ENCODE measurements around the gene MTUS2. TPM values are rescaled to one million over a fixed set of nuclear protein-coding genes. Genes with fewer than 3 reads are reported as not detected.

MTUS2 gene
- total RNA-seq, 1 experiment from 2014 or later: 0.24 TPM

DNA sequence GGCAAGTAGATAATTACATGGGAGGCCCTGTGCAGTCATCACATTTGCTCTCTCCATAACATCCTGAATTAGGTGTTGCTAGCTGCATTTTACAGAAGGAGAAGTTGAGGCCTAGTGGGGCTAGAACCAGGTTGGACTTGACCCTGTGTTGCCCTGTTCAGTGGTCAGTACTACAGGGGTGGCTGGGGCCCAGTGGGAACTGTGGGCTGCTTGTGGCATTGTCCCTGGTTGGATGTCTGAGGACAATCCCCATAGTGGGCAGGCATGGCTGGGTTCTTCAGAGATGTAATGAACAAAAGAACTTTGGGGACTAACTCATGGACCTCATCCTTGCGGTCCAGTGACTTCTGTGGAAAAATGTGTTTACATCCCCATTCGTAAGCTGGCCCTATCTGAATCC is 38.9 kb downstream of the MTUS2 start:
- DNase-seq (ENCODE audit: low read depth): no peak

DNA sequence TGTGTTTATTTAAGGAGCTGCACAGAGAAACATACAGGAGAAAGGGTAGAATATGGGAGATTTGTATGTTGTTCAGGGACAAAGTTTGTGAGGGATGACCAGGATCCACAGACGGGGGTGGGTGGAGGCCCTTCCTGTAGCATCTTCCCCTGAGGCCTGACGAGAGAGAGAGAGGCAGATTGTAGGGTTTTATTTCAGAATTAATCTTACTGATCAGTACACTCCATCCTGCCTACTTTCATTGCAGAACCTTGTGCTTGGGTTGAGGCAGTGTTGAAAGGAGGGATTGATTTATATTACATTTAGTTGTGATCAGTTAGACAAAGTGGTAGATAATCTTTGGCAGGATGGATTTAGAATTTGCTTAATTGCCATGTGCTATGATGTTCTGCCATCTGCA is 39.6 kb downstream of the MTUS2 start:
- no peak for DNase-seq (ENCODE audit: low read depth)

DNA sequence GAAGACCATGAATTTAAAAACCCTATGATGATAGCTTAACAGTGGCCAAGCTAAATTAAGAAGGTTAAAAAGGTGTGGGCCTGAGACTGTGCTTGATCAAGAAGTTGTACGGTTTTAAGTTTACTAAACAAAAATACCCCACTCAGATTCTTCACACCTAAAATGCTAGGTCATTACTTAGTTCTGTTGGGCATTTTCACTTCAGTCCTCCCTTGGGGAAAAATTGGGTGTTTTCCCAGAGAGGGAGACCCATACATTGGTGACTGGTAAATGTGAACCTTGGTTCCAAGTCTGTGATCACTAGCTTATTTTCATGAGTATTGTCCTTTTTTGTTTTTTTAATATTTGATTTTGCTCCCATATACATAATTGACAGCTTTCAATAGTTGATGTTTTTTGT is 44.4 kb downstream of the MTUS2 start:
- no peak for DNase-seq (ENCODE audit: low read depth)

DNA sequence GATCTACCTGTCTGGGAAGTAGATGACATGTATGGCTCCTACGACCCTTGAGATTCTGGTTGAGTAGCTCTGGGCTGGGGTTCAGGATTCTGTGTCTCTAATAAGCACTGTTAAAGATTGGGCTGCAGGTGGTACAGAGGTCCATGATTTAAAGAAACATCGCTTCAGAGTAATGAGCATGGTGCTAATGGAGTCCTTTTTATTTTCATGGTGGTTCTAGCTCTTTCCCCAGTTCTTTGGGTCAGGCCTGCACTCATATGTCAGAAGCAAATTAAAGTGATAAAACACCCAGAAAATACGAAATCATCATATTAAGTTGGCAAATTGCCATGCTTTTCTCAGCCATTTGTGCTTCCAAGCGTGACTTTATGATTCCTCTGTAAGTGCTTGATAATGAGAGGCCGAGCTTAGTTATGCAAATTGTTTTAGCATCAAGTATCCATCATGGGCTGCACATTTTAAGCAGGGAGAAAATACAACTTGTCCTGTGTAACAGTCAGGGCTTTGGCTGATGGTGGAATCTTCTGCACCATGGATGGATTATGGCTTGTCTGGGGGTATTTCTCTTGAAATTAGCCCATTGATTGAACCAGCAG is 45.1 kb downstream of the MTUS2 start:
- DNase-seq (ENCODE audit: low read depth): no peak

DNA sequence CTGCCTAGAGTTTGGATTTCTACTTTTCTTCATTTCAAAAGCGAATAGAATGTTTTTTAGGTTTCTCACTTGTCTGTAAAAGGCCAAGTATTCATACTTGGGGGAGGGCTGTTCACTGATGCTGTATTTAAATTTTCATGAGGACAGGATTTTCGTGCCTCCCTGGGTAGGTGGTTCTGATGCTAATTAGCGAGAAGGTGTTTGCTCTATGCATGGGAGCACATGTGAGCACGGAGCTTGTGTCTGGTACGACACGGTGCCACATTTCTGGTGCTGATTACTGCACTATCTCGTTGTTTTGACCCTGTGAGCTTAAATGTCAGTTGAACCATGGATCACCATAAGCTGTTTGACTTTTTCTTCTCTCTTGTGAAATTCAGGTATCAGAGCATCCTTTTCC is 45.8 kb downstream of the MTUS2 start:
- no peak for DNase-seq (ENCODE audit: low read depth)

DNA sequence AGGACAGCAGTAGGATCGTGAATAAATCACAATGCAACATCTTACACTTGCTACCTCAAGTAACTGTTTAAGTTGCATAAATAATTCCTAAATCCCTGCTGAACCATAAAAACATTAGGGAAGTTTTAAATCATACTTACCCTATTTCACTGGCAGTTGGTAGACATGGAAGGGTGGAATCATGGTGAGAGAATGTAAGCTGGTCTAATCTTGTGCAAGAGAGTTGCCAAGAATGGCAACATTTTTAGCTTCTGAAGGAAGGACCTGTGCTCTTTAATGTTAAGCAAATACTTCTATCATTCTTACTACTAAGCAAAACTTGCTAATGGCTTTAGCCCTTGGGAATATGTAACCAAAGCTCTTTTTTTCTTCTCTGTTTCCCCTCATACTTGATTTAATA is 46.8 kb downstream of the MTUS2 start:
- no peak for DNase-seq (ENCODE audit: low read depth)

DNA sequence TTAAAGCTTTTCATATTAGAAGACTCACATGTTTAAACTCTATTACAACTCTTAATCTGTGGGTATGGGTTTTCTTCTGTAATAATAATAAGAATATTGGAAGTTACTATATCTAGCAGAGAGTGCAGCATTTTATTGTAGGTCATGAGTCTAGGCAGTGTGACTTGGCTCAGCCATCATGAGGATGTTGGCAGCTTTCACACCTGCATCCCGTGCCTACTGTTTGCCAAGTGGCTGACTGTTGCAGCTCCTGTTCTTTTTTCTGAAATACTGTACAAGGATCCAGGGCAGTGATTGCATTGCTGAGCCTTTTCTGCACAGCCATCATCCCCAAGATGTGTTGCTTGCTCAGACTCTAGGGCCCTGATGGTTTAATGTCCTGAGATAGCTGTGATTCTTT is 47.4 kb downstream of the MTUS2 start:
- no peak for DNase-seq (ENCODE audit: low read depth)

DNA sequence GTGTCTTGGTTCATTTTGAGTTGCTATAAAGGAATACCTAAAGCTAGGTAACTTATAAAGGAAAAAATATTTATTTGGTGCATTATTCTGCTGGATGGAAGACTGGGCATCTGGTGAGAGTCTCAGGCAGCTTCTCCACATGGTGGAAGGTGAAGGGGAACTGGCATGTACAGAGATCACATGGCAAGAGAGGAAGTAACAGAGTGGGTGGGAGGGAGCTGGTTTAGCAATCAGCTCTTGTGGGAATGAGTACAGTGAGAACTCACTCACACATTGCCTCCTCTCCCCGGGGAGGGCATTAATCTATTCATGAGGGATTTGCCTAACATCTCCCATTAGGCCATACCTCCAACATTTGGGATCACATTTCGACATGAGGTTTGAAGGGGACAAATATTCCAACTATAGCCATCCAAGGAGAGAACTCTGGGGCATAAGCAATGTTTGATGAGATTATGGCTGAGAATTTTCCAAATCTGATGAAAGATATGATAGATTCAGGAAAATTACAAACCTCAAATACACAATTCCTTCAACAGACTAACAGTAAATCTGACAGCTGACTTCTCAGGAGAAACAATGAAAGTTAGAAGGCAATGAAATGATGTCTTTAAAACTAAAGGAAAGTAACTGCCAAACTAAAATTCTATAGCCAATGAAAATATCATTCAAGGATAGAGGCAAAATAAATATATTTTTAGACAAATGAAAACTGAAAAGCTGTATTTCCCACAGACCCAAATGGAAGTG is 52.5 kb downstream of the MTUS2 start:
- no peak for DNase-seq (ENCODE audit: low read depth)

DNA sequence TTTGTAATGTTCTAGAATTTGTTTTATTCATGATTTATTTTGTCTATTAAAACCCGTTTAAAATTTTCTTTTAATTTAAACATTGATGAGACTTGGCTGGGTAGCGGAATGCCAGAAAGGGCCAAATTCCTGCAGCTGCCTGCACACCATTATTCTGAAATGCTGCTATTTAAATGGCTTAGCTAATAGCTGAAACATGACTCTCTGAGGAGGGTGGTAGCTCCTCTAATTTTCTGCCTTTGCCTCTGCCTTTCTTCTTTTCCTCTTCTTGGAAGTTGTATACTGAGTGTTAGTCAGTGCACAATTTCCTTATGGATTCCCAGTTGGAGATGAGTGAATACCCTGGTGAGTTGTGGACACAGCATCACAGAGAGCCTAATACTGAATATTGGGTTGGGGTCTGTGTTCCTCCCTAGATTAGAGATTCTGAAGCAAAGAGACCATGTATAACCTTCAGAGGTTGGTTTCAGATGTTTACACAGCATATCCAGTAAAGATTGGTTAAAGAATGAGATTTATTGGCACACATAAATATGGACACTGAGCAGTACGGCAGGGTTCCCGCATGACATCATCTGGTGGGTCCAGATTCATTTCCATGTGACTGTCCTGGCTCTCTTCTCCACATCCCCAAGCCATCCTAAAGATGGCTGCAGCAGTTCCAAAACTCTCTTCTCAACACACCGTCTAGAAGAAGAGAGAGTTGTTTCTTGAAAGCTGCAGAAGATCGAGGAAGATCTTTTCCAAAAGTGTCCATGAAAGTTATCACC is 55.9 kb downstream of the MTUS2 start:
- no peak for DNase-seq (ENCODE audit: low read depth)

DNA sequence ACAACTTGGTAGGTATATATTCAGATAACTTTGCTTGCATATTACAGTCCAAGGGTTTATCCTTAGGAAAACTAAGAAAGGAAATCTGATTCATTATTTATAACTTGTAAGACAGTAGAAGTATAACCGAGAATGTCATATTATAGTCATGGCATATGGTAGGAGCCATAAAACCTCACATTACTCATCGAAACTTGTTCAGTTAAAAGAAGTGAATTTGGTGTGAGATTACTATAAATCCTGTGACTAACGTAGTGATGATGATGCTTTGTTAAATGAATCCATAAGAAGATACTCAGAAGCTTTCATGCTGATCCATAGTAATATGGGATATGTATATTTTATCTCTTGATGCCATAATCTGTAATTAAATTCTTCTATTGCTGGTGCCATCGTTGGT is 57.3 kb downstream of the MTUS2 start:
- DNase-seq (ENCODE audit: low read depth): no peak

DNA sequence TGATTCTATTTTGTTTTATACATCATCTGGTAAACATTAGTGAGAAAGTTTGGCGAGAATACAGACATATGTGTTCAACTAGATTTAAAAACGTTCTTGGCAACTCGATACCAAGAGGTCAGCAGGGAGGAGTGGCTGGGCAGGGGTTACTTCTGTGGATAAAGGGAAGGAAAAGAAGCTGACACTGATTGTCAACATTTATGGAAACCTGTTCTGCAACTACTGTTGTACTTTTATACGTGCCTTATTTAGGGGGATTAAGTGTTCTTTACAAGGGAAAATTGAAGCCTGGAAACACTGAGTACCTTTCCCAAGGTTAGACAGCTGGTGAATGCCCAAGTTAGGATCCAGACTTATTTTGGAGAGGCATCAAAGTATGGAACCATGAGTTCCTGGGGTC is 65.0 kb downstream of the MTUS2 start:
- DNase-seq (ENCODE audit: low read depth): no peak

DNA sequence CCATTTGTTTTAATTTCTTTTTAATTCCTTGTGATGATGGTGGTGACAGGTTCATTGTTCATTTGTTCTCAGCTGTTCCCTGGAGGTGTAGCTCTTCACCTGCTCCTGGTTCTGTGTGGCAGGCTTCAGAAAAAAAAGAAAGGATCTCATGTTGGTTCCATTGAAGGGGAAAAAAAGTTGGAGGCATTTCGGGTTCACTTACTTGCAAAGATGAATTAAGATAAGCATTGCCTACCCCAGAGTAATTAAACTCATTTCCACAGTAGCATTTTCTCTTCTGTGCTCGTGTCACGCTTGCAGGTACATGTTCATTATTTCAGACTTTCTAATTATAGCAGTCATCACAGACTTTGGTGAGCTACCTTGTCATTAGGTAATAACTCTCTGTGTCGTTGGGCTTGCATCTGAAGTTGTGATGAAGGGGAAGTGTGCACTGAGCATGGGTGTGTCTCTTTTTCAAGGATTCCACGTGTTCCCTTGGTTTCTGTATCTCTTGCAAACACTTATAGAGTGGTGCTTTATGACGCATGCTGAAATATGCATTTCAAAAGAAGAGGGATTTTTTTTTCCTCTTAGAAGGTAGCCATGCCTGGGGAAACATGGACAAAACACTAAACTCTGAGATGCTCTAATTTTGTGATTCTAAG is 69.1 kb downstream of the MTUS2 start:
- DNase-seq (ENCODE audit: low read depth): no peak

DNA sequence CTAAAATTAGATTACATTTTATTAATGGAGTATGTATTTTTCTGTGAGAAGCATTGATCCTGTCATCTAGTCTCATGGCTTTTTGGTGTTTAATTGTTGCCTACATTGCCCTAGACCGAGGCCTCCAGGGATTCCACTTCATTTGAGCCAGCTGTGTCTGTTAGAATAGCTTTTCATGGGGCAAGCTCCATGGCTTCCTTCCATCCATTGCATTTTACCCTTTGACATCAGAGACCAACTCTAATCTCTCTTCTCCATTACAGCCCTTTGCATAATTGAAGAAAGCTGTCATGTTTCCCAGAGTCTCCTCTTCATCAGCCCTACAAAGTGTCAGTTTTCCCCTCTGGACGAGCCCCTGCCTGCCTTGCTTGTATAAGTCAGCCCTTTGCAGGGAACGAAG is 70.6 kb downstream of the MTUS2 start:
- no peak for DNase-seq (ENCODE audit: low read depth)

DNA sequence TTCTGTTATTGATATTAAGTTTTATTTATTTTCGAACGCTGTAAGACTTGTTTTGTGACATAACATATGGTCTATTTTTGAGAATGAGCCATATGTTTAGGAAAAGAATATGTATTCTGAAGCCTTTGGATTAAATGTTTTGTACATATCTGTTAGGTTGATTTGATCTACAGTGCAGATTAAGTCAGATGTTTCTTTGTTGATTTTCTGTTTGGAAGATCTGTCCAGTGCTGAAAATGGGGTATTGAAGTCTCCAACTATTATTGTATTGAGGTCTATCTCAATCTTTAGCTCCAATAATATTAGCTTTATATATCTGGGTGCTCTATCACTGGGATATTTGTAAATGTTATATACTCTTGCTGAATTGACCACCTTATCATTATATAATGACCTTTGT is 97.9 kb downstream of the MTUS2 start:
- no peak for DNase-seq (ENCODE audit: low read depth)

DNA sequence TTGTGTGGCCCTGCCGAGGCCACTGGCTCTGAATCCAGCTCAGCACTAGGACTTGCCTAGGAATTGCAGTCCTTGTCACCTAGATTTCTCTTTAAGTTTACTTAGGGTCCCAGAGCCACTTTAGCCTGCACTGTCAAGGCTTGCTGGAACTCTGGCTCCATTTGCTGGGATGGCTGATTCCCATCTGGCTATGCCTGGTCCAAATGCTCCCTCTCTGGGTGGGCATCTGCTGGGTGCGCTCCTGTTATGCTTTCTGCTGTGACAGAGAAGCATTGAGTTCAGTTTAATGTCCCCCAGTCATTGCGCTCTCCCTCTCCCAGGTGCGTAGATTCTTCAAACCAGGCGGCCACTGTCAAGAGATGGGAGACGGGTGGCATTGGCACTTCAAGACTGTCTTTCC is 102.2 kb downstream of the MTUS2 start:
- DNase-seq (ENCODE audit: low read depth): no peak

DNA sequence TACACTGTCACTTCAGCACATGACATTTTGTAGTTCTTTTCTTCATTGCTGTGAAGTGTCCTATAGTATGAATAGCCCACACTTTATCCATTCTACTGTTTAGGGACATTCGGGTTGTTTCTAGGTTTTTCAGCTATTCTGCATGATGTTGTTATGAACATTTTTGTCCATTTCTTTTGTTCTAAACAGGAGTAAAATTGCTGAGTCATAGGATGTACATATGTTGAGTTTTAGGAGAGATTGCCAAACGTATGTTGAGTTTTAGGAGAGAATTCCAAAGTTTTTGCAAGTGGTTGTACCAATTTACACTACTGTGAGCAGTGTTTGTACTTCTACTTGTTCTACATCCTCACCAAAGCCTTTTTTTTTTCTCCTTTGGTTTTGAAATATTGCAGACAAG is 115.0 kb downstream of the MTUS2 start:
- no peak for DNase-seq (ENCODE audit: low read depth)

DNA sequence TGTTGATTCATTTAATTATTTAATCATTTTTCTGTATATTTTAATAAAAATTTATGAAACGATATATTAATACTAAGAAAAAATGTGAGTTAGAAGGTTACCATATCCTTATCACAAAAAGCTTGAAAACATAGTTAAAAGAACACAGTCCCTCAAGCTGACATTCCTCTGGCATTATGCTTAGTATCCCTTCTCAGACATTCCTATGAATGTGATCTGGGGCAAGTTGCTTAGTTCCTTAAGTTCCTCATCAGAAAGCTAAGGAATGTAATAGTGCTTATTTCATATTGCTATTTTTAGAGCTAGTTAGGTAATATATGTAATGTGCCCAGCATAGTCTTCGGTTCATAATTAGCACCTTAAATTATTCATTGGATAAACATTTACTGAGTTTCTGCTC is 122.8 kb downstream of the MTUS2 start:
- DNase-seq (ENCODE audit: low read depth): no peak

DNA sequence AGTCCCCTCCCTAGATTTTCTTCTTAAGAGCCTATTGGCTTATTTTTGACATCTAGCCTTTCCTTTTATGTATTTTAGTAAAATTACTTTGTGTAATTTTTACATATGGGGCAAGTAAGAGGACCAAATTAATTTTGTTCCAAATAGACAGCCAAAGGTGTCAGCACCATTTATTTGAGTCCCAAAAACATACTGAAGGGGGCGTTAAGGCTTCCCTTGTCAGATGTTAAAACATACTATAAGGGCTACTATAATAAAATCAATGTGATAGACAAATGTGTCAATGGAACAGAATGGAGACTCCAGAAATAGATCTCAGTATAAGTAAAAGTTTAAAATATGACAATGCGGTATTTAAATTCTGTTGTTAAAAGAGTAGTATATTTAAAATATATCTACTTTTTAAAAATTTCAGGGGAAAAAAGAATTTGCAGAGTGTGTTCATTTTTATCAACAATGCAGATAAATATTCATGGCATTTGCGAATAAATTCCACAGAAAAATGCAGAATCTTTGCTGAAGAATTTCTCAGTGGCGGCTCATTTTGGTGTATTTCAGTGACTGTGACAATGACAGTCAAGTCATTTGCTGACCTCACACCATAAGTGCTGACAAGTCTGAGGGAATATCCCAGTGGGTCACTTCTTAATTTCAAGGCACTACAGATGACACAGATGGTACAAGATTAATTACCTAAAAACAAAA is 133.7 kb downstream of the MTUS2 start:
- DNase-seq (ENCODE audit: low read depth): no peak

DNA sequence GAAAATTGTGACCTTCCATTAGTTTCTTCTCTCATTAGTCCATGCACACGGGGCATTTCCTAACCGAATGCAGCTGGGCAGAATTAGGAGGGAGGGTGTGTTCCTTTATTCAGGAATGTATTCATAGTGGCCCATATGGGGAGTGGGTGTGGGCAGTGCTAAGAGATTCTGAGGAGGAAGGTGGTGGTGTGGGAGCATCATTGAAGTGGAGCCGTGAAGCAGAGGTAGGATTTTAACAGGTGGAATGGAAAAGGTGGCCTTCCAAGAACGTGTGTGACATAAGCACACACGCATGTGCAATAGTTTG is 134.2 kb downstream of the MTUS2 start:
- no peak for DNase-seq (ENCODE audit: low read depth)

DNA sequence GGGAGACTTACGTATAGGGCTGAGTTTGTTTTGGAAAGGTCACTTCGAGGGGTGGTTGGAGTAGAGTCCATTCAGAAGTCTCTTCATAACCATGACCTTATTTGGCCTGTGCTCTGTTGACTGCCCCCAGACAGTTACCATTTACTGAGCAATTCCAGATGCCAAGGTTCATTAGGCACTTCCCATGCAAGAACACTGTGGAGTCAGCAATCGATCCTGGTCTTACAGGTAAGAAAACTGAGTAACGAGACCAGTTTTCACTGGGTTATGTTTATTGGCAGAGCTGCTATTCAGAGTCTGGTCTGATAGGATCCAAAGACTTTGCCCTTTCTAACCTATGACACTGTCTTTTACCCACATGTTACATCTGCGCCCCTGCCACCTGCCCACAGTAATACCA is 134.7 kb downstream of the MTUS2 start:
- no peak for DNase-seq (ENCODE audit: low read depth)

DNA sequence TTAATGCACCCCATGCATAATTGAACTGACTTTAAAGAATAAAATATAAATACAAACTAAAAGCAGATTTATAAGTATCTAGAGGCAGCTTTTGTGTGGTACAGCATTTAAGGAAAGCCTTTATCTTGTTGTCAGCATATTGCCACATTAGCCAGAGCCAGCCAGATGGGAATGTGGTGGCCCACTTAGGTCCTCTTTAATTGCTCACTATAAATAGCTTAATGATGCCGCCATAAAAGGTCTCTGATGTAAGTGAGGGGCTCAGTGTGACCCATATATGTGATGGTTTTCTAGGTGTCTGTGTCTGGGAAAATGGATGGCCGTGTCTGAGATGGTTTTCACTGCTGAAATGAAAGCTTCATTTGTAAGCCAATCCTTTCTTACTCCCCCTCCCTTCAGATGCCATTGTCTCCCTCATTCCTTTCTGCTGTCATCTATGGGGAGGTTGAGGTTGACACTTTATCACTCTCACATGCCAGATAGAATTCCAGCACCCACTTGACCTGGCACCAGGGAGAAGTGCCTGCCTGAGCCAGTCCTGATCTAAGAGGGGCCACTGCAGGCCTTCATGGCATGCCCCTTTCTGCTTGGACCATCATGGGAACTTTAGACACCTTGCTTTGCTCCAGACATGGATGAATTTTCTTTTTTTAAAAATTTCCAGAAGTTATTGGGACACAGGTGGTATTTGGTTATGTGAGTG is 135.3 kb downstream of the MTUS2 start:
- DNase-seq (ENCODE audit: low read depth): no peak

DNA sequence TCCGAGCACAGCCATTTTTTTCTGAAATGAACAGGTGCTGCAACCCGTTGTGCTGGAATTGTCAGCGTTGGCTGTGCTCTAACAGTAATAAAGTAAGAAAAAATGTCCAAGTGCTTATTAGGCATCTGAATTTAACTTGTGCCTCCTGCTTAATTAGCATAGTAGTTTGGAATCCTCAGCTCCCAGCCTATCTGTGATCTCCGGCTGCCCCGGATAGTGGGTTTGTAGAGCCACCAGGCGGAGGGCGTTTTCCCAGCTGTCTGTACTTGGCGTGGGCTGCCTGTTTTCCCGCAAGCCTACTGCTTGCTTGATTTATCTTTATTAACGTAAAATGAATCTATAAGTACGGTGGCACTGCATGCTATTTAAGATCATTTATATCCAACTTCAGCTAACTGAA is 137.9 kb downstream of the MTUS2 start:
- DNase-seq (ENCODE audit: low read depth): no peak

All from RPMI7951 (cell line).